IgD-negative memory B cell (primary cell): ENCODE data around the gene SH3YL1. TPM values are rescaled to one million over a fixed set of nuclear protein-coding genes. Genes with fewer than 3 reads are reported as not detected.

Source experiments
- H3K27ac Mint-ChIP-seq, 3 donors: one replicate each; pipeline ENCODE4 v1.8.0; 2020 to 2022; ENCODE audit warnings: mild to moderate bottlenecking in 3 of 3, mixed read lengths in 3 of 3, moderate library complexity in 1 of 3
- H3K27me3 Mint-ChIP-seq: one replicate; pipeline ENCODE4 v1.8.0; 2021; ENCODE audit warnings: mixed read lengths
- H3K36me3 Mint-ChIP-seq: one replicate; pipeline ENCODE4 v1.8.0; 2020; ENCODE audit warnings: mild to moderate bottlenecking, mixed read lengths
- H3K4me1 Mint-ChIP-seq, 3 donors: one replicate each; pipeline ENCODE4 v1.8.0; 2020 to 2022; ENCODE audit warnings: mixed read lengths in 3 of 3, mild to moderate bottlenecking in 1 of 3
- H3K4me3 Mint-ChIP-seq, 4 donors: one replicate each; pipeline ENCODE4 v1.8.0; 2020 to 2022; ENCODE audit warnings: mild to moderate bottlenecking in 4 of 4, mixed read lengths in 4 of 4, moderate library complexity in 3 of 4
- H3K9me3 Mint-ChIP-seq, 3 donors: one replicate each; pipeline ENCODE4 v1.8.0; 2020 to 2021; ENCODE audit warnings: mixed read lengths in 3 of 3, mild to moderate bottlenecking in 1 of 3
- polyA plus RNA-seq: library from polyadenylated mRNA; unstranded; fragments of 300-500 nt; fragmentation: Illumina TruSeq; gene quantifications from one replicate; pipeline ENCODE4 v1.2.3, GENCODE V29; 2021

Gene SH3YL1
- polyA plus RNA-seq, 1 donor from 2014 or later = 18.8 TPM

DNA sequence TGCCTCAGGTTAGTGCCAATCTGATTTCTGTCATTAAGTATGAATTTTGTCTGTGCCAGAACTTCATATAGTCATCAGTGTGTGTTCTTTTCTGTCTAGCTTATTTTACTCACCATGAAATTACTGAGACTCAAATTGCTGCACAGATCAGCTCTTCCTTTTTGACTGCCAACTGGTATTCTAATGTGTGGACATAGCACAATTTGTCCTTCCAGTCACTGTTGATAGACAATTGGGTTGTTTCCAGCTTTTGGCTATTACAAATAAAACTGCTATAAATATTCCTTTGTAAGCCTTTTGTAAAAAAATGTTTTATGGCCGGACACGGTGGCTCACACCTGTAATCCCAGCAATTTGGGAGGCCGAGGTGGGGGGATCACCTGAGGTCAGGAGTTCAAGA lies 7.7 kb downstream of the SH3YL1 start:
- H3K27me3 Mint-ChIP-seq = no peaks in the 10 kb centered on the region
- no peaks in the 10 kb centered on the region for H3K4me1 Mint-ChIP-seq
- no peak overlapping the region for H3K27ac Mint-ChIP-seq
- peaks cover 3% of the 10 kb centered on the region for H3K36me3 Mint-ChIP-seq
- peaks cover 0 to 8% (median 2%) of the 10 kb centered on the region in 3 donors for H3K9me3 Mint-ChIP-seq
- H3K4me3 Mint-ChIP-seq = no peak overlapping the region

DNA sequence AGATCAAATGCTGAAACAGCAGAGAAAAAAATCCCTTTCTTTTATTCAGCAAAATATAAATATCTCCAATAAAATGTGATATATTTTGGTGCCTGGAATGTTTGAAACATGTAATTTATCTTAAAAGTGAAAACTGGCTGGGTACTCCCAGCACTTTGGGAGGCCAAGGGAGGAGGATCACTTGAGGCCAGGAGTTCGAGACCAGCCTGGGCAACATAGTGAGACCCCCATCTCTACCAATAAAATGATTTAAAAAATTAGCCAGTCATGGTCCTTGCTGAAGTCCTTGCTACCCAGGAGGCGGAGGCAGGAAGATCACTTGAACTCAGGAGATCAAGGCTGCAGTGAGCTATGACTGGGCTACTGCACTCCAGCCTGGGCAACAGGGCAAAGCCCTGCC lies 8.6 kb downstream of the SH3YL1 start:
- H3K27ac Mint-ChIP-seq = no peak overlapping the region
- no peaks in the 10 kb centered on the region for H3K36me3 Mint-ChIP-seq
- H3K4me1 Mint-ChIP-seq = no peaks in the 10 kb centered on the region
- H3K27me3 Mint-ChIP-seq = no peaks in the 10 kb centered on the region
- H3K9me3 Mint-ChIP-seq = peaks cover 0 to 8% (median 2%) of the 10 kb centered on the region in 3 donors
- no peak overlapping the region for H3K4me3 Mint-ChIP-seq

GRCh38 chr2:254241-254640 lies 9.6 kb downstream of the SH3YL1 start:
- Mint-ChIP-seq H3K36me3 (no peaks in the 10 kb centered on the region), H3K4me1 (no peaks in the 10 kb centered on the region), H3K9me3 (peaks cover 0 to 8% (median 2%) of the 10 kb centered on the region in 3 donors), H3K27me3 (no peaks in the 10 kb centered on the region), H3K27ac (no peak overlapping the region), H3K4me3 (no peak overlapping the region)

- Mint-ChIP-seq H3K27ac (no peak overlapping the region), H3K4me3 (no peak overlapping the region)
Measured at GRCh38 chr2:253202-253638, 10.6 kb downstream of the SH3YL1 start.

GRCh38 chr2:252001-252602 lies 11.7 kb downstream of the SH3YL1 start:
- H3K9me3 Mint-ChIP-seq = no peaks in the 10 kb centered on the region
- no peak overlapping the region for H3K27ac Mint-ChIP-seq
- H3K4me3 Mint-ChIP-seq = no peak overlapping the region
- peaks cover 1% of the 10 kb centered on the region for H3K36me3 Mint-ChIP-seq
- peaks cover 0 to 2% (median 0%) of the 10 kb centered on the region in 3 donors for H3K4me1 Mint-ChIP-seq
- H3K27me3 Mint-ChIP-seq = no peaks in the 10 kb centered on the region

More at GRCh38 chr2:253202-253638, 10.6 kb downstream of the SH3YL1 start:
- H3K36me3 Mint-ChIP-seq = no peaks in the 10 kb centered on the region
- H3K4me1 Mint-ChIP-seq = no peaks in the 10 kb centered on the region
- H3K27me3 Mint-ChIP-seq = no peaks in the 10 kb centered on the region
- H3K9me3 Mint-ChIP-seq = peaks cover 0 to 3% (median 2%) of the 10 kb centered on the region in 3 donors

DNA sequence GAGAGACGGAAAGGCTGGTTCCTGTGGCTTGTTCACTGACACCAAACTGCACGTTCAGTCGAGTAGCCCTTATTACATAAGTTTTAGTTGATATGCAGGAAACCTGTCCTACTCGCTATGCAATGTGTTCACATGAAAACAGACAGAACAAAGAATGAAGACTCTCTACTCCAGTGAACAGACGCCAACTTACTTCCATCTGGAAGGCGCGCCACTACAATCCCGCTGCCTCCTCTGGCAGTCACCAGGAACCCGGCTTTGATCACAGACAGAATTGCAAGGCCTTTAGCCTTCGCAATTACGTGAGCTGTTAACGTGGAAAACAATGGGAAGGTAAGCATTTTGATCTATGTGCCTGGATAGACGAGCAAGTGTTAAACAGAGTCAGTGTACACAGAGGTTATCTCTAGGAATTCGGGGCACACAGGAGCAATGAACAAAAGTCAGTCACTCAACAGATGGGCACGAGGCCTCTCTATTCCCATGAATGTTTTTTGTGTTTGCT lies 14.2 kb downstream of the SH3YL1 start:
- peaks cover 0 to 5% (median 4%) of the 10 kb centered on the region in 3 donors for H3K4me1 Mint-ChIP-seq
- peaks cover 6% of the 10 kb centered on the region for H3K36me3 Mint-ChIP-seq
- H3K27me3 Mint-ChIP-seq = no peaks in the 10 kb centered on the region
- H3K27ac Mint-ChIP-seq = peak overlapping the region in 1 of 3 donors; percentile 2
- H3K9me3 Mint-ChIP-seq = no peaks in the 10 kb centered on the region
- H3K4me3 Mint-ChIP-seq = no peak overlapping the region

GRCh38 chr2:248724-249123 lies 15.1 kb downstream of the SH3YL1 start:
- H3K27me3 Mint-ChIP-seq = no peaks in the 10 kb centered on the region
- peaks cover 0 to 7% (median 4%) of the 10 kb centered on the region in 3 donors for H3K4me1 Mint-ChIP-seq
- H3K4me3 Mint-ChIP-seq = no peak overlapping the region
- H3K27ac Mint-ChIP-seq = no peak overlapping the region
- no peaks in the 10 kb centered on the region for H3K9me3 Mint-ChIP-seq
- peaks cover 9% of the 10 kb centered on the region for H3K36me3 Mint-ChIP-seq

DNA sequence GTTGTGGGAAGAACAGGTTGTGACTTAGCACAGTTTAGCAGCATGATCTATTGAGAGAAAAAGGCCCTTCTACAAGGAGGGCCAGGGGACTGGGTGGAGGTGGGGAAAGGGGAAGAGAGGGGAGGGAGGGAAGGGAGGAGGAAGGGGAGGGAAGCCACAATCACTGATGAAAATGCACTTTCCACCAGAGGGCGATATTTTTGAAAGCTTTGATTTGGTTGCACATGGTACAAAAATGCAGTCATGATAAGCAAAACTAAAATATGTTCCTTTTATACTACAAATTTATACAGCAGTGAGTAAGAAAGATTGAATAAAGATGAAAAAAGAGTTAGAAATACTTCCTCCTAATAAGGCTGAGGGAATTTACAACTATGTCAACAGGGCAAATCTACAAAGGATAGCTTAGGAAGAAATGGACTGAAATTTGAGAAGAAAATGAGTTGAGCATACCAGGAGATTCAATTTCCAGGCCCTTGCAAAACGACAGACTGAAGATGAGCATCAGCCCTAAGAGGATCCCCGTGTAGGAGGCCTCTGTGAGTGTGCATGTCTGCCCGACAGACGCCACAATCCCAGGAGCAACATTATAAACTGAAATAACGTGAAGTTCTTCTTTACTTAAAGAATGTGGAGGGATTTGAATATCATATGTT lies 17.2 kb downstream of the SH3YL1 start:
- Mint-ChIP-seq H3K9me3 (peaks cover 0 to 3% (median 0%) of the 10 kb centered on the region in 3 donors), H3K4me3 (no peak overlapping the region), H3K27me3 (no peaks in the 10 kb centered on the region), H3K4me1 (peaks cover 0 to 7% (median 4%) of the 10 kb centered on the region in 3 donors), H3K36me3 (peaks cover 22% of the 10 kb centered on the region), H3K27ac (no peak overlapping the region)

DNA sequence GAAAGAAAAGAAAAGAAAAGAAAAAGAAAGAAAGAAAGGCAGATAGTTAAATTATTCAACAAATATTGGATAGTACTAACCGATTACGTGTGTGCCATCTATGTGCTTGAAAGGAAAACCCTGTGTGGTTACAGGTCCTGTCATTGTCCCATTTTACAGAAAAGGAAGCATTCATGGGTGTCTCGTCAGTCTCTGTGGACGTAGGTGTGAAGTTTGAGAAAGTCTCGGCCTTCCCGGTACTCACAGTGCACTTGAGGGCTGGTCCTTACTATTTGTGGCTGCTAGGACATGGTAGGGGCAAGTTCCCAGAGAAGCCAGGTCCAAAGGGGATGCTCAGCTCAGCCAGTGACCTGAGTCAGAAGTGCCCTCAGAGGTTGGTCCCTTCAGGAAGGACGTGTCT lies 19.3 kb downstream of the SH3YL1 start:
- peaks cover 0 to 9% (median 4%) of the 10 kb centered on the region in 3 donors for H3K4me1 Mint-ChIP-seq

DNA sequence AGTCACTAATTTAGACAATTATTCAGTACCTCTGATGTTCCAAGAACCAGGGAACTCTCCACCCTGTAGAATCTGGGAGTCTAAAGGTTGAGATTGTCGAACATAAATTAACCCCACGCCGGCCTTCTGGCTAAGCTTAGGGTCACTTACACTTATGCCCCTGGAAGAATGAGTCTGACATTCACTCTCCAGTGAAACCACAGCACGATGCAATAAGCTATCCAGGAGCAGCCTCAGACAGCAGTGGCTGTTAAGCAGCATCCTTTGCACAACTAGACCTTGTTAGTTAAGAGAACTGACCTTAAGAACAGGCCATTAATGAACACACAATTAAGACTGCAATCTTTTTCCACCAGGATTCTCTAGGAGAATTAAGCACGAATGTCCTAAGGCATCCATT lies 25.0 kb downstream of the SH3YL1 start:
- H3K4me1 Mint-ChIP-seq = peaks cover 0 to 2% (median 0%) of the 10 kb centered on the region in 3 donors
- peaks cover 26% of the 10 kb centered on the region for H3K36me3 Mint-ChIP-seq
- no peak overlapping the region for H3K27ac Mint-ChIP-seq
- H3K27me3 Mint-ChIP-seq = no peaks in the 10 kb centered on the region
- no peak overlapping the region for H3K4me3 Mint-ChIP-seq
- H3K9me3 Mint-ChIP-seq = peaks cover 0 to 4% (median 3%) of the 10 kb centered on the region in 3 donors

More for the DNA sequence above, 19.3 kb downstream of the SH3YL1 start:
- Mint-ChIP-seq H3K9me3 (peaks cover 0 to 4% (median 3%) of the 10 kb centered on the region in 3 donors), H3K27ac (no peak overlapping the region), H3K27me3 (no peaks in the 10 kb centered on the region), H3K36me3 (peaks cover 32% of the 10 kb centered on the region), H3K4me3 (no peak overlapping the region)

DNA sequence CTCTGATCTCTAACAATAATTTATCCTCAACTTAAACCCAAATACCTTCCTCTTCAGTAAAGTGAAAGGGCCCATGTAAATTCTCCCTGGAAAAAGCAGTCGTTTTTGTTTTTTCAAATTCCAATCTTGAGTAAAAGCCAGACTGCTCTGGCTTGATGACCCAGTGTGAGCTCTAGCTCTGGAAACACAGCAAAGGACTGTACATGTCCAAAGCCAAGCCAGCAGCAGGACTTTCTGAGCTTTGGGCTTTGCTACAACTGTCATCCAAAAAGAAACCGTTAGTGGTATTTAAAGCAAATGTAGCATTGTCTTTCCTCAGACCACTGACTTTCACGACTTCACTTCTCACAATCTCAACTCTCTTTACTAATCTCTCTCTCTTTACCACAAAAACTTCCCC lies 25.4 kb downstream of the SH3YL1 start:
- no peak overlapping the region for H3K27ac Mint-ChIP-seq
- H3K36me3 Mint-ChIP-seq = peaks cover 23% of the 10 kb centered on the region
- H3K27me3 Mint-ChIP-seq = no peaks in the 10 kb centered on the region
- H3K9me3 Mint-ChIP-seq = peaks cover 0 to 4% (median 3%) of the 10 kb centered on the region in 3 donors
- H3K4me3 Mint-ChIP-seq = no peak overlapping the region
- peaks cover 0 to 2% (median 0%) of the 10 kb centered on the region in 3 donors for H3K4me1 Mint-ChIP-seq

DNA sequence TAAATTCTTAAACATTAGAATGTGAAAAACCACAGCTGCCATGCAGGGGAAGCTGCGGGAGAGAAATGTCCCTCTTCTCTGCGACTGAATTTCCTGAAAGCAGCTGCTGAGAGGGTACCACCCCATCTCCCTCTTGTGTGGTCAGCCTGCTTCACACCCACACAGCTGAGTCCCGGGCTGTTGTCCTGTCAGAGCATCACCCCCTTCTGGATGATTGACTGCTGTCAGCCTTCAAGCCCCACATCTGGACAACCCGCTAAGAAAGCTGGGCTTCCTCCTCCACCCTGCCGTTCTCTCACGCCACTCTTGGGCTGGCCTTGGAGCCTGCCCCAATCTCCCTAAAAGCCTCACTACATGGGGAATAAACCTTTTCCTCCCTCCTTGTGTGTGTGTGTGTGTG lies 26.0 kb downstream of the SH3YL1 start:
- H3K4me3 Mint-ChIP-seq = no peak overlapping the region
- H3K27ac Mint-ChIP-seq = no peak overlapping the region
- H3K9me3 Mint-ChIP-seq = peaks cover 0 to 4% (median 3%) of the 10 kb centered on the region in 3 donors
- peaks cover 0 to 2% (median 0%) of the 10 kb centered on the region in 3 donors for H3K4me1 Mint-ChIP-seq
- H3K36me3 Mint-ChIP-seq = peaks cover 20% of the 10 kb centered on the region
- H3K27me3 Mint-ChIP-seq = no peaks in the 10 kb centered on the region

- no peak overlapping the region for H3K27ac Mint-ChIP-seq
Measured at GRCh38 chr2:236993-237539, 26.8 kb downstream of the SH3YL1 start.

GRCh38 chr2:234421-234820 lies 29.4 kb downstream of the SH3YL1 start:
- no peak overlapping the region for H3K27ac Mint-ChIP-seq
- H3K4me1 Mint-ChIP-seq = no peaks in the 10 kb centered on the region
- H3K36me3 Mint-ChIP-seq = peaks cover 7% of the 10 kb centered on the region
- H3K27me3 Mint-ChIP-seq = no peaks in the 10 kb centered on the region
- no peak overlapping the region for H3K4me3 Mint-ChIP-seq
- H3K9me3 Mint-ChIP-seq = no peaks in the 10 kb centered on the region

More at GRCh38 chr2:236993-237539, 26.8 kb downstream of the SH3YL1 start:
- Mint-ChIP-seq H3K9me3 (peaks cover 0 to 4% (median 0%) of the 10 kb centered on the region in 3 donors), H3K27me3 (no peaks in the 10 kb centered on the region), H3K4me1 (peaks cover 0 to 2% (median 0%) of the 10 kb centered on the region in 3 donors), H3K36me3 (peaks cover 16% of the 10 kb centered on the region), H3K4me3 (no peak overlapping the region)

- H3K27ac Mint-ChIP-seq = no peak overlapping the region
- peaks cover 15% of the 10 kb centered on the region for H3K36me3 Mint-ChIP-seq
- no peaks in the 10 kb centered on the region for H3K27me3 Mint-ChIP-seq
- no peaks in the 10 kb centered on the region for H3K4me1 Mint-ChIP-seq
- peak overlapping the region in 1 of 4 donors; percentile 38 for H3K4me3 Mint-ChIP-seq
- H3K9me3 Mint-ChIP-seq = no peaks in the 10 kb centered on the region
Measured at GRCh38 chr2:233030-233429, 30.8 kb downstream of the SH3YL1 start.
